Urinary bladder (tissue), 4 donors: ENCODE results near the gene PCSK9. TPM values are rescaled to one million over a fixed set of nuclear protein-coding genes. Genes with fewer than 3 reads are reported as not detected.

Source experiments
- DNase-seq: peaks from one replicate; pipeline ENCODE4 v3.0.0-alpha.2; 2015; ENCODE audit errors: extremely low spot score
- H3K27ac ChIP-seq: one replicate; pipeline ENCODE4 v1.5.1; 2013; ENCODE audit warnings: low read depth, mild to moderate bottlenecking, moderate library complexity
- H3K36me3 ChIP-seq: one replicate; pipeline ENCODE4 v1.6.1; 2013; ENCODE audit warnings: mild to moderate bottlenecking, moderate library complexity; ENCODE audit not compliant: insufficient read depth
- H3K4me1 ChIP-seq: one replicate; pipeline ENCODE4 v1.6.1; 2013; ENCODE audit warnings: mild to moderate bottlenecking, moderate library complexity; ENCODE audit not compliant: insufficient read depth
- H3K4me3 ChIP-seq: one replicate; pipeline ENCODE4 v1.5.1; 2013; ENCODE audit warnings: low read depth, low read length
- WGBS: extraction: QIAGEN DNeasy Blood & Tissue Kit; methylation state at CpG from one replicate; pipeline ENCODE4 v1.1.7; 2013; 5-methylcytosine and 5-hydroxymethylcytosine counted together
- polyA plus RNA-seq: library from polyadenylated mRNA; stranded (reverse); fragments of 200-250 nt; gene quantifications from one replicate; pipeline ENCODE4 v1.2.3, GENCODE V29; 2013
- total RNA-seq: library from RNA; depleted of rRNA; stranded (reverse); fragments of >200 nt; gene quantifications from one replicate; pipeline ENCODE4 v1.2.3, GENCODE V29; 2014
- donor health status: healthy with polysubstance abuse.
- donor health status: healthy.

PCSK9 gene
- total and polyA plus RNA-seq, 2 donors, result 0.09 to 2.9 TPM

DNA sequence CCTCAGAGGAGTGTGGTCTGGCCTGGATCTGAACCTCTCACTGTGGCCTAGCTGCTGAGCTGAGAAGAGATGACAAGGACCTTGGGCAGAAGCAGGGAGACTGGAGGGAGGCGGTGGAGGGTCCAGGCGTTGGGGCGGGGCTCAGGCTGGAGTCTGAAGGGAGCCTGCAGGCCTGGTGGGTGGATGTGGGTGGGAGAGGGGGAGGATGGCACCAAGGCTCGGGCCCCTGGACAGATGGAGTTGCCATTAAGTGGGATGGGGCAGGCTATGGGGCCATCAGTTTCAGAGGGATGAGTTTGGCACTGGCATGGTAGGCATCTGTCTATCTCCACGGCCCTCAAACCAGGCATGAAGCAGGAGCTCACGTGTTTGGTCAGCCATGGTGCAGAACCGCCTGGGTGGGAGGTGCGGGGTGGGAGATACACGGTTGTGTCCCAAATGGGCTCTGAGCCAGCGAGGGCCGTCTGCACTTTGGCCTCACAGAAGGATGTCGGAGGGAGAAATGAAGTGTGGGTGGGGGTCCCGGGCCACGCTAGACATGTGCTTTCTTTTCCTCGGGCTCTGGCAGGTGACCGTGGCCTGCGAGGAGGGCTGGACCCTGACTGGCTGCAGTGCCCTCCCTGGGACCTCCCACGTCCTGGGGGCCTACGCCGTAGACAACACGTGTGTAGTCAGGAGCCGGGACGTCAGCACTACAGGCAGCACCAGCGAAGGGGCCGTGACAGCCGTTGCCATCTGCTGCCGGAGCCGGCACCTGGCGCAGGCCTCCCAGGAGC lies 23.6 kb downstream of the PCSK9 start:
- no peak overlapping the region for H3K4me3 ChIP-seq
- WGBS, result 94% methylated on average over 29 of the region's 29 CpGs
- no peak for DNase-seq
- no peak overlapping the region for H3K27ac ChIP-seq
- H3K36me3 ChIP-seq, result no peaks in the 10 kb centered on the region
- no peaks in the 10 kb centered on the region for H3K4me1 ChIP-seq

DNA sequence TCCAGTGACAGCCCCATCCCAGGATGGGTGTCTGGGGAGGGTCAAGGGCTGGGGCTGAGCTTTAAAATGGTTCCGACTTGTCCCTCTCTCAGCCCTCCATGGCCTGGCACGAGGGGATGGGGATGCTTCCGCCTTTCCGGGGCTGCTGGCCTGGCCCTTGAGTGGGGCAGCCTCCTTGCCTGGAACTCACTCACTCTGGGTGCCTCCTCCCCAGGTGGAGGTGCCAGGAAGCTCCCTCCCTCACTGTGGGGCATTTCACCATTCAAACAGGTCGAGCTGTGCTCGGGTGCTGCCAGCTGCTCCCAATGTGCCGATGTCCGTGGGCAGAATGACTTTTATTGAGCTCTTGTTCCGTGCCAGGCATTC lies 24.2 kb downstream of the PCSK9 start:
- DNase-seq, result no peak
- 91% methylated on average over 9 of the region's 9 CpGs for WGBS
- Histone ChIP-seq H3K4me3 (no peak overlapping the region), H3K4me1 (no peaks in the 10 kb centered on the region), H3K36me3 (no peaks in the 10 kb centered on the region), H3K27ac (no peak overlapping the region)

GRCh38 chr1:55064071-55064581 lies 24.8 kb downstream of the PCSK9 start:
- 44% methylated on average over 12 of the region's 12 CpGs for WGBS
- Histone ChIP-seq H3K4me1 (no peaks in the 10 kb centered on the region), H3K4me3 (no peak overlapping the region), H3K27ac (no peak overlapping the region), H3K36me3 (no peaks in the 10 kb centered on the region)
- no peak for DNase-seq

GRCh38 chr1:55064861-55065263 lies 25.5 kb downstream of the PCSK9 start:
- peaks cover 2% of the 10 kb centered on the region for H3K36me3 ChIP-seq
- H3K27ac ChIP-seq, result no peak overlapping the region
- no peaks in the 10 kb centered on the region for H3K4me1 ChIP-seq
- WGBS, result 23% methylated on average over 2 of the region's 2 CpGs
- DNase-seq, result no peak
- no peak overlapping the region for H3K4me3 ChIP-seq

DNA sequence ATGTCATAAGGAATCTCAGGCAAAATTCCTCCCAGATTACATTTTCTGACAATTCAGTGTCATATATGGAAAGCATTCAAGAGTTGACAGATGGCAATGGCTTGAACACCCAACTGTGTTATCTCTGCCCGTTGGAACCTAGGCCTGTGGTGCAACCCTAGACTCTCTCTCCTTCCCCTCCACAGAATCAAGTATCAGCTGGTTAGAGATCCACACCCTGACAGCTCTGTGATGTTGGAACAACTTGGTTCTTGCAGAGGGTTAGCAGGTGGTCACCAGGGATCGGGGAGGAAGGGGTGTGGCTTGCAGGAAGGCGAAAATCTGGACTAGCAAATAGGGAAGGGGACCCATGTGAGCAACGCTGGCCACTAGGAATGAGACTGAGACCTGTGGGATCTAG lies 26.3 kb downstream of the PCSK9 start:
- Histone ChIP-seq H3K36me3 (peaks cover 2% of the 10 kb centered on the region), H3K4me1 (no peaks in the 10 kb centered on the region), H3K27ac (no peak overlapping the region), H3K4me3 (no peak overlapping the region)
- 87% methylated on average over 4 of the region's 4 CpGs for WGBS
- no peak for DNase-seq

- no peak for DNase-seq
- H3K4me1 ChIP-seq, result no peaks in the 10 kb centered on the region
- WGBS, result 93% methylated on average over 17 of the region's 17 CpGs
- no peak overlapping the region for H3K4me3 ChIP-seq
- H3K27ac ChIP-seq, result no peak overlapping the region
- peaks cover 2% of the 10 kb centered on the region for H3K36me3 ChIP-seq
Measured at GRCh38 chr1:55067022-55067778, 27.9 kb downstream of the PCSK9 start.

DNA sequence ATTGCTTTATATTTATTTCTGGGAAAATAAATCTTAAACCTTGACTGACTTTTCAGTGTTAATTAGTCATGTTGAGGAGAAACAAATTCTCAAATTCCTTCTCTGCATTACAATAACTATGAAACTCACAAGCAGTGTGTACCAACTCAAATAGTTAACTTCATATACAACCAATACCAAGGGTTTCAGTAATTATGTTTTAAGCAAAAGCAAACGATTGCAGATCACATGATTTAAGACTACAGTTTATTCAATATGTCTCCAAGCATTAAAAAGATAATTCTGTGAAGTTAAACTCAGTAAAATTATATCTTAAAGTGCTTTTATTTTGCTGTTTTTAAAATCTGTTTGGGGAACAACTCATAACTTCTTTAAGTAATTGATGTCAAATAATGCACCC lies 28.6 kb downstream of the PCSK9 start:
- no peak for DNase-seq
- WGBS, result 72% methylated on average over 1 of the region's 1 CpG
- Histone ChIP-seq H3K4me3 (no peak overlapping the region), H3K4me1 (no peaks in the 10 kb centered on the region), H3K36me3 (peaks cover 2% of the 10 kb centered on the region), H3K27ac (no peak overlapping the region)

DNA sequence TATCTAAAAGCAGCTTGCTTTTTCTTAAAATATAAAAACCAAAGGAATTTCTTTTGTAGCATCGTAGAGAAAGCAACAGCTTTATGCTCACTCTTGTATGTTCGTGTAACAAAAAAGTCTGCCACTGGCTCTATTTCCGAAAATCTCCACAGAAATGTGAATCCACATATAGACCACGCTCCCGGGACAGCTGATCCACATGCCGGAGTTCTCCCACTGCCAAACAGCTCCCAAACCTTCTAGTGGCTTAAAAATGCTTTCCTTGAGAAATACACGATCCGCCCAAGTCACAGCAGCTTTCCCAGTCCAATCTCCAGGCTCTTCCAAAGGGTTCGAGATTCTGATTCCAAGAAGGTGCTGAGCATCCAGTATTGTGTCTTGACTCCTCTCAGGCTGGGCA lies 29.3 kb downstream of the PCSK9 start:
- peaks cover 2% of the 10 kb centered on the region for H3K36me3 ChIP-seq
- DNase-seq, result no peak
- no peak overlapping the region for H3K4me3 ChIP-seq
- WGBS, result 95% methylated on average over 9 of the region's 9 CpGs
- no peak overlapping the region for H3K27ac ChIP-seq
- no peaks in the 10 kb centered on the region for H3K4me1 ChIP-seq

DNA sequence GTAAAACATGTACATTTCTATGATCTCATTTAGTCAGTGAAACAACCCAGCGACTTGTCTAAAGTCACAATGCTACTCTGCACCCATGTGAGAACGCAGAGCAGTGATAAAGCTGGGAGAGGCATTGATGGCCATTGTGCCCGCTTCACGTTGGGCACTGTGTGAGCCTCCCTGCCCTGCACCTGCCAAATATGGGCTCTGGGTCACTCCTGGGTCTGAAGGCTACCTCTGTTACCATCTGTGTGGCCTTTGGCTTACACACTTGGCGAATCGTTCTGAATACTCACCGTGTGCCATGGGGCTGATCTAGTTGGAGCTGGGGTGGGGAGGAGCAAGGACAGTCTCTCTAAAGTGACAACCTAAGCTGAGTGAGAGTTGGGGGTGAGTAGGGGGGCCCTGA lies 29.9 kb downstream of the PCSK9 start:
- WGBS, result 90% methylated on average over 7 of the region's 7 CpGs
- no peaks in the 10 kb centered on the region for H3K4me1 ChIP-seq

GRCh38 chr1:55070293-55071164 lies 31.2 kb downstream of the PCSK9 start:
- Histone ChIP-seq H3K27ac (no peak overlapping the region), H3K36me3 (peaks cover 2% of the 10 kb centered on the region), H3K4me3 (no peak overlapping the region), H3K4me1 (no peaks in the 10 kb centered on the region)
- 62% methylated on average over 17 of the region's 17 CpGs for WGBS
- DNase-seq, result no peak

More for the DNA sequence above, 29.9 kb downstream of the PCSK9 start:
- DNase-seq, result no peak
- peaks cover 2% of the 10 kb centered on the region for H3K36me3 ChIP-seq
- H3K27ac ChIP-seq, result no peak overlapping the region
- no peak overlapping the region for H3K4me3 ChIP-seq

DNA sequence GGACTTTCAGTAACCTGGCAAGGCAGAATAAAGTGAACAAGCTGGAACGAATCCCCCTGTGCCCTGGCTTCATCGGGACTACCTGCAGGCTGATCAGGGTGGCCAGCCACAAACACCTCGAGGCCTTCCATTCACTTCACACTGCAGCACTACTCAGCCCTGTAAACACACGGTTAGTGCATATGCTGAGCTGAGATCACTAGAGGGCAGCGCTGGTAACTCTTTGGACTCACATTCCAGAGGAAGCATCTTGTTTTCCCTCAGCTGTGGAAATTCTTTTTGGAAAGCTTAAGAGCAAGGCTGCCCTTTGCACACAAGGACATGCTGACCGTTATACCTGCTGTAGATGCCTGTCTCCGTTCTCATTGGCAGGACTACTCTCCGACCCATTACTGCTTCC lies 32.1 kb downstream of the PCSK9 start:
- Histone ChIP-seq H3K4me3 (no peak overlapping the region), H3K36me3 (peaks cover 2% of the 10 kb centered on the region), H3K4me1 (no peaks in the 10 kb centered on the region), H3K27ac (no peak overlapping the region)
- WGBS, result 50% methylated on average over 8 of the region's 8 CpGs
- DNase-seq, result no peak

GRCh38 chr1:55073187-55073916 lies 34.0 kb downstream of the PCSK9 start:
- no peak overlapping the region for H3K4me3 ChIP-seq
- 91% methylated on average over 3 of the region's 3 CpGs for WGBS
- no peaks in the 10 kb centered on the region for H3K4me1 ChIP-seq
- no peak for DNase-seq
- H3K27ac ChIP-seq, result no peak overlapping the region
- H3K36me3 ChIP-seq, result peaks cover 2% of the 10 kb centered on the region

DNA sequence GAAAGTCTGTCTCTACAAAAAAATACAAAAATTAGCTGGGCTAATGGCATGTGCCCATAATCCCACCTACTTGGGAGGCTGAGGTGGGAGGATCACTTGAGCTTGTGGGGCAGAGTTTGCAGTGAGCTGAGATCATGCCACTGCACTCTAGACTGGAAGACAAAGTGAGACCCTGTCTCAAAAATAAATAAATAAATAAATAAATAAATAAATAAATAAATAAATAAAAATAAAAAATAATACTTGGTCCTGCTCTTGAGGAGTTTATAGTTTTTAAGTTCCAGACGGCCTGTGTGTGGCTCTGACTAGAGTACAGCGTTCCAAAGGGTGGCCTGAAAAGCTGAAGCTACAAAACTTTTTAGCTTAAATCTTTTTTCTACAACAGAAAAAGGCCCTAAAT lies 35.1 kb downstream of the PCSK9 start:
- no peak overlapping the region for H3K27ac ChIP-seq
- peaks cover under 1% of the 10 kb centered on the region for H3K36me3 ChIP-seq
- no peak for DNase-seq
- H3K4me3 ChIP-seq, result no peak overlapping the region
- WGBS, result 99% methylated on average over 2 of the region's 2 CpGs
- H3K4me1 ChIP-seq, result no peaks in the 10 kb centered on the region
